GM23338 (cell line): Measurements from ENCODE around the gene SRD5A3. TPM values are rescaled to one million over a fixed set of nuclear protein-coding genes. Genes with fewer than 3 reads are reported as not detected.

ENCODE experiments used
- ATAC-seq: fragments of 200-7000 bp; cut with Tn5 transposase; 3 replicates; pipeline ENCODE4 v1.9.1; 2020
- DNase-seq: peaks from one replicate; pipeline ENCODE4 v3.0.0-alpha.2; 2015; ENCODE audit warnings: low spot score
- H2AFZ ChIP-seq: fragments of 200-600 bp; sonication (generic); 2 replicates; pipeline ENCODE4 v1.8.0; 2016; ENCODE audit warnings: antibody characterized with exemption, mild to moderate bottlenecking, moderate library complexity
- H3F3A ChIP-seq: fragments of 200-600 bp; sonication (generic); replicated peaks from 2 replicates; pipeline ENCODE4 v1.8.0; 2017; ENCODE audit warnings: antibody characterized with exemption, mixed run types, low read depth
- H3K27ac ChIP-seq: fragments of 200-600 bp; sonication (generic); 2 replicates; pipeline ENCODE4 v1.6.1; 2016; ENCODE audit warnings: low read depth
- H3K27me3 ChIP-seq: fragments of 200-600 bp; sonication (generic); 2 replicates; pipeline ENCODE4 v1.8.0; 2016; ENCODE audit warnings: mild to moderate bottlenecking, mixed run types, moderate library complexity; ENCODE audit not compliant: insufficient read depth
- H3K36me3 ChIP-seq: fragments of 200-600 bp; sonication (generic); 2 replicates; pipeline ENCODE4 v1.8.0; 2016; ENCODE audit warnings: mild to moderate bottlenecking; ENCODE audit not compliant: insufficient read depth
- H3K4me1 ChIP-seq: fragments of 200-600 bp; sonication (generic); 2 replicates; pipeline ENCODE4 v1.8.0; 2016; ENCODE audit warnings: mild to moderate bottlenecking, moderate library complexity; ENCODE audit not compliant: insufficient read depth
- H3K4me2 ChIP-seq: fragments of 200-600 bp; sonication (generic); 2 replicates; pipeline ENCODE4 v1.7.1; 2017; ENCODE audit warnings: mixed run types
- H3K4me3 ChIP-seq: fragments of 200-600 bp; sonication (generic); 2 replicates; pipeline ENCODE4 v1.6.1; 2016; ENCODE audit warnings: mixed run types
- H3K79me2 ChIP-seq: fragments of 200-600 bp; sonication (generic); replicated peaks from 2 replicates; pipeline ENCODE4 v1.8.0; 2017; ENCODE audit warnings: mild to moderate bottlenecking; ENCODE audit not compliant: insufficient read depth
- H3K9me2 ChIP-seq: fragments of 200-600 bp; sonication (generic); 2 replicates; pipeline ENCODE4 v1.8.0; 2017; ENCODE audit not compliant: insufficient read depth
- H4K20me1 ChIP-seq: fragments of 200-600 bp; sonication (generic); replicated peaks from 2 replicates; pipeline ENCODE4 v1.8.0; 2017; ENCODE audit warnings: mild to moderate bottlenecking; ENCODE audit not compliant: insufficient read depth
- H3K27ac Mint-ChIP-seq: 2 replicates; pipeline ENCODE4 v1.8.0; 2020; ENCODE audit warnings: inconsistent platforms, mild to moderate bottlenecking, moderate library complexity, mixed read lengths
- H3K27me3 Mint-ChIP-seq: 3 replicates; pipeline ENCODE4 v1.8.0; 2022; ENCODE audit warnings: low read depth, mild to moderate bottlenecking, moderate library complexity, mixed read lengths, inconsistent platforms; ENCODE audit not compliant: insufficient read depth, poor library complexity
- H3K36me3 Mint-ChIP-seq: 3 replicates; pipeline ENCODE4 v1.8.0; 2021; ENCODE audit warnings: low read depth, mild to moderate bottlenecking, inconsistent platforms, moderate library complexity, mixed read lengths
- H3K4me1 Mint-ChIP-seq: 3 replicates; pipeline ENCODE4 v1.8.0; 2020; ENCODE audit warnings: mild to moderate bottlenecking, inconsistent platforms, mixed read lengths
- H3K4me3 Mint-ChIP-seq: 3 replicates; pipeline ENCODE4 v1.8.0; 2021; ENCODE audit warnings: moderate library complexity, mild to moderate bottlenecking, inconsistent platforms, mixed read lengths
- H3K9me3 Mint-ChIP-seq: 3 replicates; pipeline ENCODE4 v1.8.0; 2020; ENCODE audit warnings: moderate library complexity, mild to moderate bottlenecking, inconsistent platforms, mixed read lengths
- CREB1 ChIP-seq: fragments of 250-450 bp; sonication (Bioruptor Pico); IDR thresholded peaks from 2 replicates; pipeline ENCODE4 v1.5.0; 2020; ENCODE audit warnings: low read depth, mild to moderate bottlenecking, moderate library complexity
- CTCF ChIP-seq, 2 experiments: fragments of 200-600 bp in 1 of 2; sonication (generic) in 1 of 2; conservative IDR thresholded peaks; 2 replicates each; pipeline versions ENCODE4 v1.5.1 to v1.6.1; 2016 to 2017; ENCODE audit warnings: antibody characterized with exemption in 2 of 2, low read depth in 2 of 2, mild to moderate bottlenecking in 2 of 2, moderate library complexity in 1 of 2
- EZH2 ChIP-seq: fragments of 200-600 bp; sonication (generic); IDR thresholded peaks from one replicate; pipeline ENCODE4 v1.8.0; 2017; ENCODE audit warnings: antibody characterized with exemption, mild to moderate bottlenecking, low read depth; ENCODE audit not compliant: unreplicated experiment
- EZH2phosphoT487 ChIP-seq: fragments of 200-600 bp; sonication (generic); IDR thresholded peaks from one replicate; pipeline ENCODE4 v1.8.1; 2018; ENCODE audit warnings: antibody characterized with exemption; ENCODE audit not compliant: unreplicated experiment
- NANOG ChIP-seq: IDR thresholded peaks from 2 replicates; pipeline ENCODE4 v1.6.1; 2016; ENCODE audit warnings: antibody characterized with exemption, borderline replicate concordance
- POLR2AphosphoS5 ChIP-seq: IDR thresholded peaks from 2 replicates; pipeline ENCODE4 v1.6.1; 2016; ENCODE audit warnings: antibody characterized with exemption, low read depth
- ZNF114 ChIP-seq: fragments of 250-450 bp; sonication (Bioruptor Pico); IDR thresholded peaks from 2 replicates; pipeline ENCODE4 v1.5.0; 2020; ENCODE audit warnings: mild to moderate bottlenecking, moderate library complexity
- ZNF331 ChIP-seq: fragments of 250-450 bp; sonication (Bioruptor Pico); IDR thresholded peaks from 2 replicates; pipeline ENCODE4 v1.5.0; 2020; ENCODE audit warnings: low read depth, mild to moderate bottlenecking, moderate library complexity
- polyA plus RNA-seq: library from polyadenylated mRNA; unstranded; fragments of >200 nt; fragmentation: Nextera tagmentation; extraction: Ambion mirVana; gene quantifications from 2 replicates; pipeline ENCODE4 v1.2.1, GENCODE V29; 2016
- total RNA-seq: library from RNA; depleted of rRNA; stranded (reverse); fragments of >200 nt; shearing (Covaris generic); gene quantifications from 2 replicates; pipeline ENCODE4 v1.2.3, GENCODE V29; 2014
- TF ChIP-seq, protein P1 (sequence below): IDR thresholded peaks from one replicate; pipeline ENCODE4 v1.6.1; 2018; ENCODE audit warnings: antibody characterized with exemption; ENCODE audit not compliant: unreplicated experiment
- TF ChIP-seq, protein P2 (sequence below): IDR thresholded peaks from 2 replicates; pipeline ENCODE4 v1.6.1; 2016; ENCODE audit warnings: antibody characterized with exemption

SRD5A3 gene
- total and polyA plus RNA-seq, 2 experiments from 2014 or later: 23.0 to 49.9 TPM

DNA sequence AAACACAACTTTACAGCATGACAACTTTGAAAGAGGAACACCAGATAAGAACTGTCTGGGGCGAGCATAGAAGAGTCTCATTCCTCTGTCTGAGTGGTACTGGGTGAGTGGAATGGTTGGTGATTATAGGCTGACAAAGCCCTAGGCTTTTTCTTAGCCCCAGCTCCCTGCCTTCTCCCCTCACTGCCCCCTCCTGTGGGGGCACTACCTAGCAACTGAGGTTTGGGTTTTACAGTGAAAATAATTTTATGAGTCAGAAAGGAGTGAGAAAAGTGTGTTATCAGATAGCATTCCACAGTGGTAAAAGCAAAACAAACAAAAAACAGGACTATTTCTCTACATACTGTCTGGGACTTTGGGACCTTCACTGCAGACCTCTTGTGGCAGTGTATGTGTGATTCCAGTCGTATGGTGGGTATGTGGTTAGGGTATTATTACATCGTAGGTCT lies 39.2 kb downstream of the SRD5A3 start:
- peaks cover 6% of the 10 kb centered on the region for H3K27me3 Mint-ChIP-seq
- TF ChIP-seq ZNF114 (CRISPR knock-in tag): no peak
- TF ChIP-seq CTCF (conservative IDR thresholded peaks at IDR 0.05; ENCODE audit: low read depth in 2 of 2): 0 out of 4 replicates have a peak, but pooled peaks of 1 of the 2 experiments have one; percentile 9
- H3K27me3 ChIP-seq: no peaks in the 10 kb centered on the region
- H4K20me1 ChIP-seq: no peaks in the 10 kb centered on the region
- DNase-seq: no peak
- H3K9me2 ChIP-seq: no peaks in the 10 kb centered on the region
- H3K36me3 ChIP-seq: no peaks in the 10 kb centered on the region
- no peaks in the 10 kb centered on the region for H3K9me3 Mint-ChIP-seq
- no peaks in the 10 kb centered on the region for H3K36me3 Mint-ChIP-seq
- H3K4me2 ChIP-seq: no peak overlapping the region
- no peaks in the 10 kb centered on the region for H3K79me2 ChIP-seq
- no peaks in the 10 kb centered on the region for H3F3A ChIP-seq
- H3K27ac ChIP-seq: no peak overlapping the region
- H2AFZ ChIP-seq: no peak overlapping the region
- H3K4me1 Mint-ChIP-seq: peaks cover 14% of the 10 kb centered on the region
- H3K27ac Mint-ChIP-seq: no peak overlapping the region
- no peak overlapping the region for H3K4me3 ChIP-seq
- H3K4me1 ChIP-seq: no peaks in the 10 kb centered on the region
- peak; percentile 20; the same call in 1 of the 3 replicates for ATAC-seq
- no peak overlapping the region for H3K4me3 Mint-ChIP-seq

DNA sequence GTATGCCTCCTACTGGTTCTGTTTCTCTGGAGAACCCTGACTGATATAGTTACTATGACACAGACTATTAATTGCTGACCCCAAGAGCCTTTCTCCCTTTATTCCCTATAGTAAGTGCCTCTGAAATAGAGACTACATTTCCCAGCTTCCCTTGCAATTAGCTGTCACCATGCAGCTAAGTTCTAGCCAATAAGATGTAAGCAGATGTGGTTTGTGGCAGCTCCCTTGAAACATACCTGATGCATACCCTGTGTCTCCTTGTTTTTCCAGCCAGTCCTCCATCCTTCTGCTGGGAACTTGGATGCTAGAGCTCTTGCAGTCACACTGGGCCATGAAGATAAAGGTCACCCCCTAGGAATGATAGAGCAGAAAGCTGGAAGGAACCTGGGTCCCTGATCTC lies 40.0 kb downstream of the SRD5A3 start:
- H3K4me2 ChIP-seq: no peak overlapping the region
- Mint-ChIP-seq H3K4me1 (peaks cover 14% of the 10 kb centered on the region), H3K27me3 (peaks cover 6% of the 10 kb centered on the region), H3K9me3 (no peaks in the 10 kb centered on the region), H3K27ac (no peak overlapping the region), H3K36me3 (no peaks in the 10 kb centered on the region), H3K4me3 (no peak overlapping the region)
- H3K4me1 ChIP-seq: no peaks in the 10 kb centered on the region
- H3K4me3 ChIP-seq: no peak overlapping the region
- no peaks in the 10 kb centered on the region for H4K20me1 ChIP-seq
- H3K27ac ChIP-seq: no peak overlapping the region
- TF ChIP-seq CREB1 (CRISPR knock-in tag): peak; percentile 80
- TF ChIP-seq, protein P1, sequence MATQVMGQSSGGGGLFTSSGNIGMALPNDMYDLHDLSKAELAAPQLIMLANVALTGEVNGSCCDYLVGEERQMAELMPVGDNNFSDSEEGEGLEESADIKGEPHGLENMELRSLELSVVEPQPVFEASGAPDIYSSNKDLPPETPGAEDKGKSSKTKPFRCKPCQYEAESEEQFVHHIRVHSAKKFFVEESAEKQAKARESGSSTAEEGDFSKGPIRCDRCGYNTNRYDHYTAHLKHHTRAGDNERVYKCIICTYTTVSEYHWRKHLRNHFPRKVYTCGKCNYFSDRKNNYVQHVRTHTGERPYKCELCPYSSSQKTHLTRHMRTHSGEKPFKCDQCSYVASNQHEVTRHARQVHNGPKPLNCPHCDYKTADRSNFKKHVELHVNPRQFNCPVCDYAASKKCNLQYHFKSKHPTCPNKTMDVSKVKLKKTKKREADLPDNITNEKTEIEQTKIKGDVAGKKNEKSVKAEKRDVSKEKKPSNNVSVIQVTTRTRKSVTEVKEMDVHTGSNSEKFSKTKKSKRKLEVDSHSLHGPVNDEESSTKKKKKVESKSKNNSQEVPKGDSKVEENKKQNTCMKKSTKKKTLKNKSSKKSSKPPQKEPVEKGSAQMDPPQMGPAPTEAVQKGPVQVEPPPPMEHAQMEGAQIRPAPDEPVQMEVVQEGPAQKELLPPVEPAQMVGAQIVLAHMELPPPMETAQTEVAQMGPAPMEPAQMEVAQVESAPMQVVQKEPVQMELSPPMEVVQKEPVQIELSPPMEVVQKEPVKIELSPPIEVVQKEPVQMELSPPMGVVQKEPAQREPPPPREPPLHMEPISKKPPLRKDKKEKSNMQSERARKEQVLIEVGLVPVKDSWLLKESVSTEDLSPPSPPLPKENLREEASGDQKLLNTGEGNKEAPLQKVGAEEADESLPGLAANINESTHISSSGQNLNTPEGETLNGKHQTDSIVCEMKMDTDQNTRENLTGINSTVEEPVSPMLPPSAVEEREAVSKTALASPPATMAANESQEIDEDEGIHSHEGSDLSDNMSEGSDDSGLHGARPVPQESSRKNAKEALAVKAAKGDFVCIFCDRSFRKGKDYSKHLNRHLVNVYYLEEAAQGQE: no peak
- ATAC-seq (peak; percentile 98), DNase-seq (peak; percentile 80)
- H3F3A ChIP-seq: no peaks in the 10 kb centered on the region
- no peaks in the 10 kb centered on the region for H3K27me3 ChIP-seq
- H3K79me2 ChIP-seq: no peaks in the 10 kb centered on the region
- no peaks in the 10 kb centered on the region for H3K9me2 ChIP-seq
- H2AFZ ChIP-seq: peak overlapping the region; percentile 30; the same call in 1 of the 2 replicates
- H3K36me3 ChIP-seq: no peaks in the 10 kb centered on the region

- Mint-ChIP-seq H3K4me1 (peaks cover 14% of the 10 kb centered on the region), H3K27ac (no peak overlapping the region), H3K9me3 (no peaks in the 10 kb centered on the region), H3K4me3 (no peak overlapping the region), H3K27me3 (peaks cover 8% of the 10 kb centered on the region), H3K36me3 (no peaks in the 10 kb centered on the region)
- Histone ChIP-seq H3K4me1 (no peaks in the 10 kb centered on the region), H3K4me2 (no peak overlapping the region), H3K79me2 (no peaks in the 10 kb centered on the region), H4K20me1 (no peaks in the 10 kb centered on the region), H3K27ac (no peak overlapping the region), H3K9me2 (no peaks in the 10 kb centered on the region), H3F3A (no peaks in the 10 kb centered on the region), H2AFZ (no peak overlapping the region), H3K27me3 (no peaks in the 10 kb centered on the region), H3K4me3 (no peak overlapping the region), H3K36me3 (no peaks in the 10 kb centered on the region)
- DNase-seq: no peak
- ATAC-seq: no peak
- no peak for TF ChIP-seq NANOG
- TF ChIP-seq CREB1 (CRISPR knock-in tag): no peak
- TF ChIP-seq CTCF (conservative IDR thresholded peaks at IDR 0.05; ENCODE audit: low read depth in 2 of 2): no peak
- no peak for TF ChIP-seq EZH2
- no peak for TF ChIP-seq ZNF331 (CRISPR knock-in tag)
- no peak for TF ChIP-seq POLR2AphosphoS5
- TF ChIP-seq, protein P2, sequence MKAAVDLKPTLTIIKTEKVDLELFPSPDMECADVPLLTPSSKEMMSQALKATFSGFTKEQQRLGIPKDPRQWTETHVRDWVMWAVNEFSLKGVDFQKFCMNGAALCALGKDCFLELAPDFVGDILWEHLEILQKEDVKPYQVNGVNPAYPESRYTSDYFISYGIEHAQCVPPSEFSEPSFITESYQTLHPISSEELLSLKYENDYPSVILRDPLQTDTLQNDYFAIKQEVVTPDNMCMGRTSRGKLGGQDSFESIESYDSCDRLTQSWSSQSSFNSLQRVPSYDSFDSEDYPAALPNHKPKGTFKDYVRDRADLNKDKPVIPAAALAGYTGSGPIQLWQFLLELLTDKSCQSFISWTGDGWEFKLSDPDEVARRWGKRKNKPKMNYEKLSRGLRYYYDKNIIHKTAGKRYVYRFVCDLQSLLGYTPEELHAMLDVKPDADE: no peak
- no peak for TF ChIP-seq EZH2phosphoT487
These were observed 40.8 kb downstream of the SRD5A3 start for GRCh38 chr4:55386840-55387239.
